Upper lobe of left lung (tissue), 6 donors: ENCODE data around the gene CCDC138. TPM values are rescaled to one million over a fixed set of nuclear protein-coding genes. Genes with fewer than 3 reads are reported as not detected.
"Not testable (repeated sequence)": the region's sequence is repeated elsewhere in the genome, so short reads cannot be mapped to it uniquely, and the experiment has no call there.

Experiments
- ATAC-seq, 2 donors: fragments of 200-7000 bp; cut with Tn5 transposase; one replicate each; pipeline ENCODE4 v1.9.1; 2022; ENCODE audit warnings: mild to moderate bottlenecking in 2 of 2, moderate library complexity in 2 of 2; ENCODE audit not compliant: low FRiP score in 2 of 2
- DNase-seq, 2 donors: peaks; one replicate each; pipeline ENCODE4 v3.0.0-alpha.2; 2019 to 2020
- H3K27ac ChIP-seq, 4 donors: fragments of 200-600 bp; sonication (generic); one replicate each; pipeline ENCODE4 v1.5.1; 2016 to 2019
- H3K27me3 ChIP-seq, 4 donors: fragments of 200-600 bp; sonication (generic); one replicate each; pipeline ENCODE4 v1.5.1; 2017 to 2019
- H3K36me3 ChIP-seq, 4 donors: fragments of 200-600 bp; sonication (generic); one replicate each; pipeline ENCODE4 v1.5.1; 2016 to 2019
- H3K4me1 ChIP-seq, 4 donors: fragments of 200-600 bp; sonication (generic); one replicate each; pipeline ENCODE4 v1.5.1; 2018 to 2019
- H3K4me3 ChIP-seq, 4 donors: fragments of 200-600 bp; sonication (generic); one replicate each; pipeline ENCODE4 v1.5.1; 2017 to 2019; ENCODE audit warnings: mild to moderate bottlenecking in 2 of 4, moderate library complexity in 1 of 4
- H3K9me3 ChIP-seq, 4 donors: fragments of 200-600 bp; sonication (generic); one replicate each; pipeline ENCODE4 v1.5.1; 2018 to 2019
- EP300 ChIP-seq, 4 donors: sonication (generic); formaldehyde crosslinking; IDR thresholded peaks; one replicate each; pipeline ENCODE4 v1.5.1; 2017; ENCODE audit warnings: antibody characterized with exemption in 4 of 4, control low read depth in 2 of 4
- POLR2A ChIP-seq, 4 donors: fragments of 450-650 bp; IDR thresholded peaks; one replicate each; pipeline ENCODE4 v1.5.1; 2016 to 2017; ENCODE audit warnings: antibody characterized with exemption in 4 of 4, mild to moderate bottlenecking in 2 of 4
- POLR2AphosphoS5 ChIP-seq, 2 donors: sonication (generic); formaldehyde crosslinking; IDR thresholded peaks; one replicate each; pipeline ENCODE4 v1.5.1; 2017; ENCODE audit warnings: antibody characterized with exemption in 2 of 2
- WGBS, 2 donors: methylation state at CpG; one replicate each; pipeline ENCODE4 v1.1.5; 2017 to 2018; 5-methylcytosine and 5-hydroxymethylcytosine counted together
- total RNA-seq, 6 donors: library from RNA; depleted of rRNA in 4 of 6; stranded (reverse); fragments of >200 nt in 4 of 6; gene quantifications; one replicate each; pipeline versions ENCODE4 v1.1.0 to v1.2.1, GENCODE V29; 2016 to 2021
- TF ChIP-seq, protein P1 (sequence below), 6 experiments: fragments of 450-650 bp in 4 of 6; fragments of 200-600 bp in 2 of 6; sonication (generic) in 2 of 6; IDR thresholded peaks; one replicate each; pipeline ENCODE4 v1.5.1; 2016 to 2019; ENCODE audit warnings: antibody characterized with exemption in 6 of 6
- donor health status: DM: no; HTN: no; CAD: no; lungs with moderate emphysema.
- donor health status: DM: no; HTN: yes; CAD: no; lungs with severe emphysema.

CCDC138 gene
- 10 to 100 TPM in 1 of 6 donors, 1 to 10 TPM in 5; 2.4 to 16.3 (median 3.2) TPM for total RNA-seq

GRCh38 chr2:108786354-108787215 lies at the start of gene CCDC138:
Gene CCDC138 (plus strand): TSS chr2:108786771. CDS start chr2:108786823, 52 bp downstream.
- H3K36me3 ChIP-seq = peaks cover 16 to 30% (median 20%) of the 10 kb centered on the region in 4 donors
- H3K27ac ChIP-seq = peak within 1 kb of the TSS in 3 of 4 donors; percentile 58 to 86 (median 84)
- DNase-seq = peak; percentile 93 to 98
- H3K4me3 ChIP-seq = peak within 1 kb of the TSS; percentile 53 to 94 (median 88)
- 0% methylated on average over 18 to 30 of the region's 78 CpGs for WGBS, 2 donors
- no peaks in the 10 kb centered on the region for H3K27me3 ChIP-seq
- peak; percentile 98 to 99 for ATAC-seq
- H3K4me1 ChIP-seq = peaks cover 5 to 8% (median 6%) of the 10 kb centered on the region in 4 donors
- TF ChIP-seq, protein P1, sequence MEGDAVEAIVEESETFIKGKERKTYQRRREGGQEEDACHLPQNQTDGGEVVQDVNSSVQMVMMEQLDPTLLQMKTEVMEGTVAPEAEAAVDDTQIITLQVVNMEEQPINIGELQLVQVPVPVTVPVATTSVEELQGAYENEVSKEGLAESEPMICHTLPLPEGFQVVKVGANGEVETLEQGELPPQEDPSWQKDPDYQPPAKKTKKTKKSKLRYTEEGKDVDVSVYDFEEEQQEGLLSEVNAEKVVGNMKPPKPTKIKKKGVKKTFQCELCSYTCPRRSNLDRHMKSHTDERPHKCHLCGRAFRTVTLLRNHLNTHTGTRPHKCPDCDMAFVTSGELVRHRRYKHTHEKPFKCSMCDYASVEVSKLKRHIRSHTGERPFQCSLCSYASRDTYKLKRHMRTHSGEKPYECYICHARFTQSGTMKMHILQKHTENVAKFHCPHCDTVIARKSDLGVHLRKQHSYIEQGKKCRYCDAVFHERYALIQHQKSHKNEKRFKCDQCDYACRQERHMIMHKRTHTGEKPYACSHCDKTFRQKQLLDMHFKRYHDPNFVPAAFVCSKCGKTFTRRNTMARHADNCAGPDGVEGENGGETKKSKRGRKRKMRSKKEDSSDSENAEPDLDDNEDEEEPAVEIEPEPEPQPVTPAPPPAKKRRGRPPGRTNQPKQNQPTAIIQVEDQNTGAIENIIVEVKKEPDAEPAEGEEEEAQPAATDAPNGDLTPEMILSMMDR (IDR thresholded peaks at IDR 0.05) = peak in 2 of 6 experiments; percentile 4 to 7
- peak in 1 of 4 donors; percentile 55 for TF ChIP-seq POLR2A (IDR thresholded peaks at IDR 0.05)
- TF ChIP-seq EP300 (IDR thresholded peaks at IDR 0.05) = no peak
- TF ChIP-seq POLR2AphosphoS5 (IDR thresholded peaks at IDR 0.05) = peak; percentile 58 to 64
- no peaks in the 10 kb centered on the region for H3K9me3 ChIP-seq

GRCh38 chr2:108757973-108758372 lies 28.6 kb upstream of the CCDC138 start:
- not testable (repeated sequence) for H3K9me3 ChIP-seq, H3K4me1 ChIP-seq, H3K27me3 ChIP-seq, H3K27ac ChIP-seq, H3K4me3 ChIP-seq, DNase-seq, ATAC-seq
- peaks cover 0 to 46% (median 20%) of the 10 kb centered on the region in 4 donors for H3K36me3 ChIP-seq
- 96 to 98% methylated on average over 9 of the region's 9 CpGs for WGBS, 2 donors

DNA sequence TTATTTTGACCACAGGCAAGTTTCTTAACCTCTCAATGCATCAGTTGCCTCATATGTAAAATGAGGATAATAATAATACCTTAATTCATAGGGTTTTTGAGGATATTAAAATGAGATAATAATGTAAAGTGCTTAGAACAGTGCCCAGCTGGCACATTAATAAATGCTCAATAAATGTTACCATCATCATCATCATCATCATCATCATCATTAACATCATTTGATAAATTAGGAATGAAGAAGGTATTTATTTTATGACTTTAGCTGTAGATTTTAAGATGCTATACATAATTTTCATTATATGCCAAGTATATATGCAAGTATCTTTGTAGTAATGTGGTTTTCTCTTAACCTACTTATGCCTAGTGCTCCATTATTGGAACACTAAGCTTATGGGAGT lies 24.0 kb upstream of the CCDC138 start:
- not testable (repeated sequence) for H3K4me3 ChIP-seq, H3K27ac ChIP-seq, H3K9me3 ChIP-seq, H3K27me3 ChIP-seq, DNase-seq, H3K4me1 ChIP-seq, ATAC-seq
- peaks cover 0 to 43% (median 31%) of the 10 kb centered on the region in 4 donors for H3K36me3 ChIP-seq

GRCh38 chr2:108766671-108767070 lies 19.9 kb upstream of the CCDC138 start:
- H3K4me3 ChIP-seq, H3K4me1 ChIP-seq, DNase-seq, H3K9me3 ChIP-seq, H3K27ac ChIP-seq, ATAC-seq, H3K27me3 ChIP-seq: not testable (repeated sequence)
- peaks cover 0 to 38% (median 27%) of the 10 kb centered on the region in 4 donors for H3K36me3 ChIP-seq
- 85 to 90% methylated on average over 4 of the region's 5 CpGs for WGBS, 2 donors

GRCh38 chr2:108767859-108768258 lies 18.7 kb upstream of the CCDC138 start:
- not testable (repeated sequence) for H3K27me3 ChIP-seq, H3K4me1 ChIP-seq, DNase-seq, H3K9me3 ChIP-seq, H3K4me3 ChIP-seq, H3K27ac ChIP-seq, ATAC-seq
- H3K36me3 ChIP-seq = peaks cover under 1 to 48% (median 31%) of the 10 kb centered on the region in 4 donors
- 70 to 100% methylated on average over 1 to 2 of the region's 2 CpGs for WGBS, 2 donors

DNA sequence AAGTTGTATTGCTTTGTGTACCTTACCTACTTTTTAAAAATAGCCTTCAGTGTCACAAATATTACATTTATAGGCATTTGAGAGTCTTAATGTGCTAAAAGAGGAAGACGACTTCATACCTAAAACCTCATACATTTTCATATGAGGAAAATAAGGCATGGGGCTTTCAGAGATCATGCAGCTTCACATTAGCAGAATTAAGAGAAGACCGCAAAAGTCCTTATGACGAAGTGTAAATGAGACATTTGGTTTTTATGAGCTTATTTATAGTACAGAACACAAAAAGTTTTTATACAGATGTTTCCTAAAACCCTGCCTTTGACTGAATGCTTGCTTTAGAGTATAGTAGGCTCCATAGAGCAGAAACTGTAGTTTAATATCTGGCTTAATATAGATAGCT lies 10.1 kb upstream of the CCDC138 start:
- H3K27me3 ChIP-seq = no peaks in the 10 kb centered on the region
- H3K4me1 ChIP-seq = peaks cover 0 to 4% (median 0%) of the 10 kb centered on the region in 4 donors
- no peak for ATAC-seq
- no peak for DNase-seq
- H3K4me3 ChIP-seq = no peak overlapping the region
- no peaks in the 10 kb centered on the region for H3K9me3 ChIP-seq
- TF ChIP-seq EP300 (IDR thresholded peaks at IDR 0.05) = no peak
- TF ChIP-seq POLR2AphosphoS5 (IDR thresholded peaks at IDR 0.05) = no peak
- no peak for TF ChIP-seq POLR2A (IDR thresholded peaks at IDR 0.05)
- WGBS, 2 donors = 92 to 96% methylated on average over 3 of the region's 3 CpGs
- H3K36me3 ChIP-seq = peaks cover 25 to 93% (median 39%) of the 10 kb centered on the region in 4 donors
- no peak overlapping the region for H3K27ac ChIP-seq

DNA sequence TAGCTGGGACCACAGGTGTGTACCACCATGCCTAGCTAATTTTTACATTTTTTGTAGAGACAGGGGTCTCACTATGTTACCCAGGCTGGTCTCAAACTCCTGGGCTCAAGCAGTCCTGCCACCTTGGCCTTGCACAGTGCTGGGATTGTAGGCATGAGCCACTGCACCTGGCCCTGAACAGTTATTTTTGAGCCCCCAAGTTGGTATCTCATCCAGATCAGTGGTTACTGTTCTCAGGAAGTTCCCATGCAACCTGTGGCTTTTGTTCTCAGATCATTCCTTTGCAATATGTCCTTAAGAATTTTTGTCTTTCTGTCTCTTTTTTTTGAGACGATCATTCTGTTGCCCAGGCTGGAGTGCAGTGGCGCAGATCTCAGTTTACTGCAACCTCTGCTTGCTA lies 7.7 kb upstream of the CCDC138 start:
- DNase-seq (no peak), ATAC-seq (no peak)
- 64 to 86% methylated on average over 2 of the region's 2 CpGs for WGBS, 2 donors
- Histone ChIP-seq H3K27me3 (no peaks in the 10 kb centered on the region), H3K36me3 (peaks cover 30 to 93% (median 37%) of the 10 kb centered on the region in 4 donors), H3K4me3 (no peak overlapping the region), H3K27ac (no peak overlapping the region), H3K4me1 (peaks cover 0 to 4% (median 0%) of the 10 kb centered on the region in 4 donors), H3K9me3 (no peaks in the 10 kb centered on the region)
- TF ChIP-seq EP300 (IDR thresholded peaks at IDR 0.05) = no peak
- TF ChIP-seq POLR2A (IDR thresholded peaks at IDR 0.05) = no peak
- TF ChIP-seq, protein P1 (IDR thresholded peaks at IDR 0.05) = no peak
- TF ChIP-seq POLR2AphosphoS5 (IDR thresholded peaks at IDR 0.05) = no peak
